Ishikawa (cell line): ENCODE results near the gene DNAH17.

Source experiments
- CEBPB ChIP-seq: IDR thresholded peaks from 2 replicates; pipeline ENCODE4 v1.6.1; 2012
- CREB1 ChIP-seq: IDR thresholded peaks from 2 replicates; pipeline ENCODE4 v1.6.1; 2012; ENCODE audit warnings: low read depth
- EGR1 ChIP-seq: IDR thresholded peaks from 2 replicates; pipeline ENCODE4 v1.6.1; 2012
- EP300 ChIP-seq: IDR thresholded peaks from 2 replicates; pipeline ENCODE4 v1.6.1; 2012; ENCODE audit warnings: borderline replicate concordance
- FOXM1 ChIP-seq: IDR thresholded peaks from 2 replicates; pipeline ENCODE4 v1.6.1; 2012; ENCODE audit warnings: low read depth, borderline replicate concordance
- MAX ChIP-seq: IDR thresholded peaks from 2 replicates; pipeline ENCODE4 v1.6.1; 2012
- RAD21 ChIP-seq: IDR thresholded peaks from 2 replicates; pipeline ENCODE4 v1.6.1; 2012; ENCODE audit warnings: low read depth
- REST ChIP-seq: IDR thresholded peaks from 2 replicates; pipeline ENCODE4 v1.6.1; 2012; ENCODE audit warnings: low read depth, mild to moderate bottlenecking
- TCF12 ChIP-seq: IDR thresholded peaks from 2 replicates; pipeline ENCODE4 v1.6.1; 2012; ENCODE audit warnings: low read depth
- TEAD4 ChIP-seq: IDR thresholded peaks from 2 replicates; pipeline ENCODE4 v1.6.1; 2012
- YY1 ChIP-seq: IDR thresholded peaks from 2 replicates; pipeline ENCODE4 v1.6.1; 2012; ENCODE audit warnings: low read depth

GRCh38 chr17:78616946-78617345, 39.8 kb upstream of the DNAH17 start:
- TF ChIP-seq YY1 (no peak), TEAD4 (no peak), EGR1 (no peak), CEBPB (no peak), TCF12 (no peak), RAD21 (no peak), CREB1 (no peak), EP300 (no peak), REST (no peak), MAX (no peak), FOXM1 (no peak)
